Stromal cell of bone marrow (primary cell): Measurements from ENCODE around the gene DCTN3.

Experiments used
- DNase-seq: peaks from one replicate; pipeline ENCODE4 v3.0.0-alpha.2; 2012; ENCODE audit warnings: low read depth

Gene DCTN3

DNA sequence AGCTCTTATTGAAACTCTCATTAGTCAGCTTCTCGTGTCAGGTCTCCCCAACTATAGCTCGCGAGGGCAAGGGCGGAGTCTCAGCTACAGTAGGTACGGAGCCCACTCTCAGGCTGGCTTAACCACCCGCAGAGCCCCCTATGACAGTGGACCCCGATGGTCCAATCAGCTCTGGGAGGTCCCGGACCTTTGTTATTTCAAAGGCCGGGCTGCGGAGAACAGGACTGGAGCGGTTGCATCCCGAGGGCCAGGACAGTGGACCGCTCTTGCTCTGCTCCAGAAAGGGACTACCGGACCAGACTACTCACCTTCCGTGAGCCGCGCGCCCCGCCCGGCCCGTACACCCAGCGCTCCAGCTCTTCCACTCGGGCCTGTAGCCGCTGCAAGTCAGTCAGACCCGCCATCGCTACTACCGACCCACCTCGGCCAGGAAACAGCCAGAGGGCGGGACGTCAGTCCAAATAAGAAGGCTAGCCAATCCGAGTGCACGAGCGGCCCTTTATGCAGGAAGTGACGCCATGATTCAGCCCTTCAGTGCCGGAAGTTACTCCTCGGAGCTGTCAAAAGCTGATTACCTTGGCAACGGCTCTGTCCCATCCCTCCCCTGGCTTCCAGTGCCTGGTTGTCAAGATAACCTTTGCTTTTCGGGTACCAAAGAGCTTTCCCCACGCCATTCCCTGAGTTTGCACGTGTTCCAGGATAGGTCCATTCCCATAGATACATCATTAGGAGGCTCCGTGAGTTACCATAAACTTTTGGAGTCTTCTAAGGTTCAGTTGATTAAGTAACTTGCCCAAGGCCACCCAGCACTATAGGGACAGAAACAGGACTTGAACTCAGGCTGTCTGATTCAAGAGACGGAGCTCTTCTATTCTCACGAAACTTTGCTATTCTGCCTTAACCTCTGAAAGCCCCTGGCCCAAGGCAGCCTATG, at the start of gene DCTN3:
Gene DCTN3, minus strand, starts transcription at position 435 of the 934 bp plus-strand sequence. Its CDS starts 31 bp downstream, at position 404.
- DNase-seq: peak; percentile 96

DNA sequence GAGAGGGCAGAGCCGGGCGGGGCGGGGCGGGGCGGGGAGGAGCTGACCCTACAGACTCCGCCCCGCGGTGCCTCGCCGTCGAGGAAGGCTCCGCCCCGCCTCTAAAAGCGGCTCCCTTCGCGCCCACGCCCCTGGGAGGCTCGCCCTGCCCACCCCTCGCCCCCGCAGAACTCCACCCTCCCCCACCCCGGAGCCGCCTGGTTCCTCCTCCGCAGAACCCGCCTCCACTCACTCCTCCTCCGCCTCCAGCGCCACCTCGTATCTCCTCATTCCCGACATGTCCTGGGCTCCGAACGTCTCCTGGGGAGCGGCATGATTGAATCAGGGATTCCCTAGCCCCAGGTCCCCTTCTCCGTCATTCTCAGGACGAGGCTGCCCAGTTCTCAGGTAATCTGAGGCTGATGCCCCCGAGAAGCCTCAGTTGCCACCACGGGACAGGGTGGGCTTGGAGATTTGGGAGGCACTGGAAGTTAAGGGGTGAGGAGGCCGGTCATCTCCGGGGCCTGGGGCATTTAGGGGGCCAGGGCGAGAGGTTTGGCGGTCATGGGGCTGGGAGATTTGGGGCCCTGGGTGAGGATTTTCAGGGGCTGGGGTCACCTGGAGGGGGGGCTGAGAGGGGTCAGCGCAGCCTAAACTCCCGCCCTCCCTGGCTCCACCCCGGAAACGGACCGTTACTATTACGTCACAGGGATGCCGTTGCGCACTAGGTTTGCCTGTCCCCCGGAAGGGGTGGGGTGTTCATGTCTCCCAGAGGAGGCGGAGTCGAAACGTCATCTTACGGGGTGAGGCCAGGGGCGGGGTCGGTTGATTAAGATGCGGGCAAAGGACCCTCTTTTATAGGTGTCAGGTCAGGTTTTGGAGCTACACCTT, 45.3 kb upstream of the DCTN3 start:
- DNase-seq: peak; percentile 93

GRCh38 chr9:34665067-34665380, 44.7 kb upstream of the DCTN3 start:
- no peak for DNase-seq

DNA sequence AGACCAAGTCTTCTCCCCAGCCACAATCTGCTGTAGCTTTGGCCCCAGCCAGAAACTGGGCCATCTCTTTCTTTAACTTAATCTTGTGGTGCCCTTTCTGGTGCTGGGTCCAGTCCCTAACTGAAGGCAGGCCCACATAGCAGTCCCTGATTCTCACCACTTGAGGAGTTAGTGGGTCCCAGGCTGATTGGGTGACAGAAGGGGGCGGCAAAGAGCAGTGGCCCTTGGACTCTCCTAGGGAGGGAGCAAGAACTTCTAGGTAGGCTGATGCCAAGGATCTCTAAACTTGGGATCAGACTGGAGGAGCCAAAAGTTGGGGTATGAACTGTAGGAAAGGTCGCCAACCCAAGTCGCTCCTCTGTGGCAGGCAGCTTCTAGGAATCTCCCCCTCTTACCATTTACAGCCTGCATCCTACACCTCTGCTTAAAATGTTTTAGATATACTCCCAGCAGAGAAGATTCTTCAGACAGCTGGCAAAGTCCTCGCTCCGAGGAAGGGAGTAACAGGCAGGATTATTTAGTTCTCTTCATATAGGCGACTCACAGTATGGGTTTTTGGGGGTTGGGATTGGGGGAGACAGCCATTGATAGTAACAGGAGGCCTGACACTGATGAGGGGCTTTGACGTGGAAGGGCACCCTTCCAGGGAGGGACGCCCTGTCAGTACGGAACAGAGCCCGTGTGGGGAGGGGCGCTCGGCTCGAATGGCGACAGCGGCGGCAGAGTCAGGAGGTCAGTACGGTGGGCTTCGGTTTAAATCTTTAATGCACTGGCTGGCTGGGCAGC, 44.2 kb upstream of the DCTN3 start:
- peak; percentile 65 for DNase-seq

- DNase-seq: no peak
These were observed 43.0 kb upstream of the DCTN3 start for GRCh38 chr9:34663303-34663605.

- DNase-seq: no peak
These were observed 42.4 kb upstream of the DCTN3 start, which contains the start of gene CCL27 for GRCh38 chr9:34662526-34663302. Gene CCL27, minus strand, starts transcription at chr9:34662657. Its CDS starts 24 bp downstream, at chr9:34662633.

- no peak for DNase-seq
These were observed 39.4 kb upstream of the DCTN3 start for GRCh38 chr9:34659592-34660253.

DNA sequence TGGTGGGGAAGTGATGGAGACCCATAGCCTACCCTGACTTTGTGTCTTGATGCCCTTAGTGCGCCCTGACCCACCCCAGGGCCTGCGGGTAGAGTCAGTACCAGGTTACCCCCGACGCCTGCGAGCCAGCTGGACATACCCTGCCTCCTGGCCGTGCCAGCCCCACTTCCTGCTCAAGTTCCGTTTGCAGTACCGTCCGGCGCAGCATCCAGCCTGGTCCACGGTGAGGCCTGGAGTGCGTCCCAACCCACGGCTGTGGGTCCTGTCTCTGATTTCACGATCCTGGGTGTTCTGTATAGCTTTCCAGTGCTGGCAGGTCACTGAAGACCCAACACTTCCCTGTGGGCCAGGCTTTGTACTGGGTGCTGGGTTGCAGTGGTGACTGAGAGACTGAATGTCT, 38.2 kb upstream of the DCTN3 start:
- no peak for DNase-seq

DNA sequence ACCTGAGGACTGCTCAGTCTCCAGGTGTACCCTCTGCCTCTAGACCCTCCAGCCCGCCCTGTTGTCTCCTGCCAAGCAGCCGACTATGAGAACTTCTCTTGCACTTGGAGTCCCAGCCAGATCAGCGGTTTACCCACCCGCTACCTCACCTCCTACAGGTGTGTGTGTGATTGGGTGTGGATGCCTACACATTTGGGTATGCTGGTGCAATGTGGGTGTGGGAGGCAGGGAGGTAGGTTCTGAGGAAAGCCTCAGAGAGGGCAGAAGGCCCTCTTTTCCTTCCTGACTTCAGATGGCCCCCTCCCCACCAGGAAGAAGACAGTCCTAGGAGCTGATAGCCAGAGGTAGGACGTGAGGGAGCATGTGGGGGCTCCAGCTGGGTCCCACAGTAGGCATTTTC, 36.7 kb upstream of the DCTN3 start:
- DNase-seq: no peak

- DNase-seq: no peak
These were observed 35.1 kb upstream of the DCTN3 start for GRCh38 chr9:34655394-34655793.

GRCh38 chr9:34654323-34655051, 34.2 kb upstream of the DCTN3 start:
- DNase-seq: no peak

- DNase-seq: no peak
These were observed 33.1 kb upstream of the DCTN3 start for GRCh38 chr9:34653151-34654072.

GRCh38 chr9:34652602-34653000, 32.3 kb upstream of the DCTN3 start:
- DNase-seq: no peak

- peak; percentile 80 for DNase-seq
These were observed 31.7 kb upstream of the DCTN3 start, which contains the start of gene IL11RA for GRCh38 chr9:34651876-34652601. Gene IL11RA, plus strand, starts transcription at chr9:34652185. Its CDS starts 3,033 bp downstream, at chr9:34655218.

GRCh38 chr9:34651321-34651720, 31.0 kb upstream of the DCTN3 start:
- no peak for DNase-seq

DNA sequence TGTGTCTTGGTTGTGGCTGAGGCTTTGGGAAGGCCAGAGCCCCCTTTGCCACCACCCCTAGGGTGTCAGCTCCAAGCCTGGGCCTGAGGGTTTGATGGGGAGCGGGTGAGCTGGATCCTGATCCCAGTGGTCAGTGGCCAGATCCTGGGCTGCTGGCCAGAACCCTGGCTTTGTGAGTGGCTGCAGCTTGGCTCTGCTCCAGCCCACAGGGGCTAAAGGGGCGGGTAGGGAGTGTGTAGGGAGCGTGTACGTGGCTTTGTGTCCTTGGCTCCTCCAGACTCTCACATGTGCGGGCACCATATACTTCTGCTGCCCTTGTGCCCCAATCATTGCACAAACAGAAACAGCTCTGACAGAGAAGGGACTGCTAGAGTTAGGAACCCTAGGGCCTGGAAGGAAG, 30.5 kb upstream of the DCTN3 start:
- DNase-seq: no peak

- DNase-seq: no peak
These were observed 28.4 kb upstream of the DCTN3 start for GRCh38 chr9:34648673-34649072.

- DNase-seq: no peak
These were observed 27.4 kb upstream of the DCTN3 start for GRCh38 chr9:34647651-34648050.

DNA sequence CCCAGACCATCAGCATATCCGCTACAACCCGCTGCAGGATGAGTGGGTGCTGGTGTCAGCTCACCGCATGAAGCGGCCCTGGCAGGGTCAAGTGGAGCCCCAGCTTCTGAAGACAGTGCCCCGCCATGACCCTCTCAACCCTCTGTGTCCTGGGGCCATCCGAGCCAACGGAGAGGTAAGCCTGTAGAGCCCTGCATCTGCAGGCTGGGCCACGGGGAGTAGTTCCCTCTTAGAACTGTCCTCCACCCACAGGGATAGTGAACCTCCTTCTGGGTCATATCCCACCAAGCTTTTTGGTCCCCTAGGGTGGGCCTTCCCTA, 26.7 kb upstream of the DCTN3 start:
- DNase-seq: no peak
